GM20000 (cell line): ENCODE measurements around the gene ZNF554.
"Not testable (repeated sequence)": the region's sequence is repeated elsewhere in the genome, so short reads cannot be mapped to it uniquely, and the experiment has no call there.

Experiments used
- DNase-seq: peaks from one replicate; pipeline ENCODE4 v3.0.0; 2012; ENCODE audit warnings: low spot score
- CTCF ChIP-seq: IDR thresholded peaks from 2 replicates; pipeline ENCODE4 v1.5.1; 2012; ENCODE audit warnings: mild to moderate bottlenecking, control low read depth; ENCODE audit errors: extremely low read depth, missing control alignments

ZNF554 gene

GRCh38 chr19:2869618-2870017 is 50.0 kb downstream of the ZNF554 start:
- TF ChIP-seq CTCF: no peak
- DNase-seq: no peak

- DNase-seq: not testable (repeated sequence)
Measured at GRCh38 chr19:2872175-2872574, 52.5 kb downstream of the ZNF554 start.

- no peak for TF ChIP-seq CTCF
Measured at GRCh38 chr19:2877398-2878331, 58.0 kb downstream of the ZNF554 start.

GRCh38 chr19:2883686-2884439 is 64.2 kb downstream of the ZNF554 start:
- no peak for DNase-seq
- TF ChIP-seq CTCF: no peak

More at GRCh38 chr19:2877398-2878331, 58.0 kb downstream of the ZNF554 start:
- DNase-seq: no peak

- DNase-seq: no peak
- no peak for TF ChIP-seq CTCF
Measured at GRCh38 chr19:2885736-2886135, 66.1 kb downstream of the ZNF554 start.
